Omental fat pad (tissue), 4 donors: ENCODE results near the gene QRFP. TPM values are rescaled to one million over a fixed set of nuclear protein-coding genes. Genes with fewer than 3 reads are reported as not detected.

Experiments used
- ATAC-seq: fragments of 150-250 bp; one replicate; pipeline ENCODE4 v1.9.1; 2016; ENCODE audit warnings: mild to moderate bottlenecking, moderate library complexity; ENCODE audit not compliant: low FRiP score
- DNase-seq: peaks from one replicate; pipeline ENCODE4 v3.0.0-alpha.2; 2019; ENCODE audit warnings: low spot score
- CTCF ChIP-seq, 3 donors: fragments of 450-650 bp; IDR thresholded peaks; one replicate each; pipeline ENCODE4 v1.5.1; 2016 to 2017; ENCODE audit warnings: antibody characterized with exemption in 3 of 3, mild to moderate bottlenecking in 3 of 3, moderate library complexity in 2 of 3
- total RNA-seq, 4 donors: library from RNA; depleted of rRNA; stranded (reverse); fragments of >200 nt; gene quantifications; one replicate each; pipeline ENCODE4 v1.1.0, GENCODE V29; 2016

The QRFP gene
- total RNA-seq, 4 donors from 2014 or later: not detected

GRCh38 chr9:130899051-130899748, 2.6 kb upstream of the QRFP start:
- DNase-seq: no peak
- ATAC-seq: no peak
- TF ChIP-seq CTCF (IDR thresholded peaks at IDR 0.05): no peak

- no peak for TF ChIP-seq CTCF (IDR thresholded peaks at IDR 0.05)
- no peak for DNase-seq
- no peak for ATAC-seq
Observed at GRCh38 chr9:130898552-130898852, 1.9 kb upstream of the QRFP start.

- no peak for TF ChIP-seq CTCF (IDR thresholded peaks at IDR 0.05)
- ATAC-seq (no peak), DNase-seq (no peak)
Observed at GRCh38 chr9:130897848-130898551, 1.4 kb upstream of the QRFP start.

GRCh38 chr9:130897105-130897751, 616 bp upstream of the QRFP start:
- no peak for TF ChIP-seq CTCF (IDR thresholded peaks at IDR 0.05)
- ATAC-seq: no peak
- DNase-seq: no peak

- DNase-seq (no peak), ATAC-seq (no peak)
- no peak for TF ChIP-seq CTCF (IDR thresholded peaks at IDR 0.05)
Observed at GRCh38 chr9:130895481-130896232, 955 bp downstream of the QRFP start.

GRCh38 chr9:130895038-130895437, 1.6 kb downstream of the QRFP start:
- DNase-seq: no peak
- ATAC-seq: no peak
- TF ChIP-seq CTCF (IDR thresholded peaks at IDR 0.05): no peak
